H9 (cell line): ENCODE measurements around the gene DOCK11. TPM values are rescaled to one million over a fixed set of nuclear protein-coding genes. Genes with fewer than 3 reads are reported as not detected.

Experiments used
- DNase-seq: peaks from one replicate; pipeline ENCODE4 v3.0.0-alpha.2; 2017
- H2AFZ ChIP-seq: one replicate; pipeline ENCODE4 v1.6.1; 2013; ENCODE audit warnings: mild to moderate bottlenecking, low read length, control low read depth, moderate library complexity
- H2AK5ac ChIP-seq: 2 replicates; pipeline ENCODE4 v1.6.1; 2013; ENCODE audit warnings: low read length, control low read depth, mixed read lengths; ENCODE audit not compliant: insufficient read length
- H2BK120ac ChIP-seq: one replicate; pipeline ENCODE4 v1.6.1; 2013; ENCODE audit warnings: low read depth, mild to moderate bottlenecking, low read length, control low read depth, inconsistent platforms; ENCODE audit not compliant: poor library complexity, severe bottlenecking
- H2BK12ac ChIP-seq: 2 replicates; pipeline ENCODE4 v1.6.1; 2013; ENCODE audit warnings: low read length, control low read depth, mixed read lengths, low read depth; ENCODE audit not compliant: insufficient read length
- H2BK15ac ChIP-seq: 2 replicates; pipeline ENCODE4 v1.6.1; 2013; ENCODE audit warnings: low read depth, low read length, control low read depth
- H2BK20ac ChIP-seq: one replicate; pipeline ENCODE4 v1.6.1; 2013; ENCODE audit warnings: low read depth, mild to moderate bottlenecking, low read length, control low read depth, inconsistent platforms; ENCODE audit not compliant: poor library complexity, severe bottlenecking
- H2BK5ac ChIP-seq: 2 replicates; pipeline ENCODE4 v1.6.1; 2013; ENCODE audit warnings: low read length, control low read depth, mixed read lengths; ENCODE audit not compliant: insufficient read length
- H3K14ac ChIP-seq: 2 replicates; pipeline ENCODE4 v1.6.1; 2013; ENCODE audit warnings: low read length, control low read depth; ENCODE audit not compliant: insufficient read depth
- H3K18ac ChIP-seq: 2 replicates; pipeline ENCODE4 v1.6.1; 2013; ENCODE audit warnings: low read depth, mild to moderate bottlenecking, mixed read lengths, low read length, control low read depth; ENCODE audit not compliant: insufficient read length
- H3K23ac ChIP-seq: 2 replicates; pipeline ENCODE4 v1.6.1; 2013; ENCODE audit warnings: low read length, control low read depth, mixed read lengths, low read depth; ENCODE audit not compliant: insufficient read length
- H3K23me2 ChIP-seq: 2 replicates; pipeline ENCODE4 v1.6.1; 2013; ENCODE audit warnings: low read depth, mild to moderate bottlenecking, mixed read lengths, low read length, control low read depth; ENCODE audit not compliant: insufficient read length, poor library complexity, severe bottlenecking
- H3K27ac ChIP-seq: 2 replicates; pipeline ENCODE4 v1.5.1; 2013; ENCODE audit warnings: low read length, control low read depth, mixed read lengths, low read depth; ENCODE audit not compliant: insufficient read length
- H3K27me3 ChIP-seq: 2 replicates; pipeline ENCODE4 v1.6.1; 2013; ENCODE audit warnings: low read length, control low read depth, inconsistent platforms; ENCODE audit not compliant: insufficient read depth
- H3K4ac ChIP-seq: 2 replicates; pipeline ENCODE4 v1.6.1; 2013; ENCODE audit warnings: low read depth, mild to moderate bottlenecking, control low read depth, inconsistent platforms, low read length, moderate library complexity
- H3K4me1 ChIP-seq: 2 replicates; pipeline ENCODE4 v1.6.1; 2013; ENCODE audit warnings: low read length, control low read depth, inconsistent platforms; ENCODE audit not compliant: insufficient read depth
- H3K4me2 ChIP-seq: 2 replicates; pipeline ENCODE4 v1.6.1; 2013; ENCODE audit warnings: low read length, control low read depth, mixed read lengths; ENCODE audit not compliant: insufficient read length, insufficient read depth
- H3K56ac ChIP-seq: 2 replicates; pipeline ENCODE4 v1.6.1; 2013; ENCODE audit warnings: low read depth, mild to moderate bottlenecking, mixed read lengths, low read length, control low read depth; ENCODE audit not compliant: insufficient read length
- H3K79me1 ChIP-seq: 2 replicates; pipeline ENCODE4 v1.6.1; 2013; ENCODE audit warnings: low read depth, mild to moderate bottlenecking, moderate library complexity, low read length, control low read depth, inconsistent platforms; ENCODE audit not compliant: insufficient read depth, poor library complexity, severe bottlenecking
- H3K79me2 ChIP-seq: 2 replicates; pipeline ENCODE4 v1.6.1; 2013; ENCODE audit warnings: low read length, control low read depth, inconsistent platforms; ENCODE audit not compliant: insufficient read depth
- H3K9ac ChIP-seq: 2 replicates; pipeline ENCODE4 v1.6.1; 2013; ENCODE audit warnings: low read length, control low read depth, mixed read lengths; ENCODE audit not compliant: insufficient read length; ENCODE audit errors: extremely low read depth
- H3K9me3 ChIP-seq: one replicate; pipeline ENCODE4 v1.6.1; 2013; ENCODE audit warnings: low read depth, low read length, inconsistent platforms; ENCODE audit not compliant: control insufficient read depth
- H3T11ph ChIP-seq: one replicate; pipeline ENCODE4 v1.6.1; 2013; ENCODE audit warnings: mild to moderate bottlenecking, low read length, control low read depth, inconsistent platforms
- H4K20me1 ChIP-seq: one replicate; pipeline ENCODE4 v1.6.1; 2013; ENCODE audit not compliant: control insufficient read depth, insufficient read length, insufficient read depth
- H4K5ac ChIP-seq: 2 replicates; pipeline ENCODE4 v1.6.1; 2013; ENCODE audit warnings: low read depth, mild to moderate bottlenecking, mixed read lengths, low read length, control low read depth; ENCODE audit not compliant: insufficient read length
- H4K8ac ChIP-seq: replicated peaks from 2 replicates; pipeline ENCODE4 v1.6.1; 2013; ENCODE audit warnings: low read length, control low read depth, mixed read lengths, low read depth; ENCODE audit not compliant: insufficient read length
- H4K91ac ChIP-seq: 2 replicates; pipeline ENCODE4 v1.6.1; 2013; ENCODE audit warnings: low read depth, mild to moderate bottlenecking, moderate library complexity, mixed read lengths, low read length, control low read depth; ENCODE audit not compliant: insufficient read length
- H3K27ac Mint-ChIP-seq, 3 experiments: 2 replicates in 2 of 3; 3 replicates in 1 of 3; pipeline ENCODE4 v1.8.0; 2020 to 2021; ENCODE audit warnings: mixed read lengths in 3 of 3, mild to moderate bottlenecking in 1 of 3, moderate library complexity in 1 of 3
- H3K27me3 Mint-ChIP-seq: 2 replicates; pipeline ENCODE4 v1.8.0; 2021; ENCODE audit warnings: low read depth, mild to moderate bottlenecking, moderate library complexity, mixed read lengths
- H3K36me3 Mint-ChIP-seq, 3 experiments: 2 replicates in 2 of 3; 3 replicates in 1 of 3; pipeline ENCODE4 v1.8.0; 2020 to 2021; ENCODE audit warnings: low read depth in 3 of 3, mixed read lengths in 3 of 3; ENCODE audit not compliant: insufficient read depth in 1 of 3
- H3K4me1 Mint-ChIP-seq, 2 experiments: 2 replicates each; pipeline ENCODE4 v1.8.0; 2020; ENCODE audit warnings: mixed read lengths in 2 of 2
- H3K4me3 Mint-ChIP-seq, 2 experiments: 2 replicates in 1 of 2; 3 replicates in 1 of 2; pipeline ENCODE4 v1.8.0; 2020 to 2021; ENCODE audit warnings: mild to moderate bottlenecking in 2 of 2, mixed read lengths in 2 of 2, moderate library complexity in 1 of 2
- H3K9me3 Mint-ChIP-seq, 2 experiments: 2 replicates in 1 of 2; 3 replicates in 1 of 2; pipeline ENCODE4 v1.8.0; 2020; ENCODE audit warnings: mild to moderate bottlenecking in 2 of 2, mixed read lengths in 2 of 2, moderate library complexity in 1 of 2
- WGBS: extraction: QIAGEN DNeasy Blood & Tissue Kit; methylation state at CpG from one replicate; pipeline ENCODE4 v1.1.7; 2013; ENCODE audit warnings: missing lambda C conversion rate, low lambda C conversion rate, mixed read lengths; ENCODE audit not compliant: insufficient read length; ENCODE audit errors: extremely low coverage; 5-methylcytosine and 5-hydroxymethylcytosine counted together
- total RNA-seq: library from RNA; stranded (reverse); gene quantifications from 2 replicates; pipeline ENCODE4 v1.2.1, GENCODE V29; 2021
- TF ChIP-seq, protein P1 (sequence below): fragments of 200-600 bp; sonication (generic); conservative IDR thresholded peaks from 3 replicates; pipeline ENCODE4 v1.8.0; 2021; ENCODE audit warnings: antibody characterized with exemption, mild to moderate bottlenecking

The DOCK11 gene
- total RNA-seq, 1 experiment from 2014 or later: 6.2 TPM

DNA sequence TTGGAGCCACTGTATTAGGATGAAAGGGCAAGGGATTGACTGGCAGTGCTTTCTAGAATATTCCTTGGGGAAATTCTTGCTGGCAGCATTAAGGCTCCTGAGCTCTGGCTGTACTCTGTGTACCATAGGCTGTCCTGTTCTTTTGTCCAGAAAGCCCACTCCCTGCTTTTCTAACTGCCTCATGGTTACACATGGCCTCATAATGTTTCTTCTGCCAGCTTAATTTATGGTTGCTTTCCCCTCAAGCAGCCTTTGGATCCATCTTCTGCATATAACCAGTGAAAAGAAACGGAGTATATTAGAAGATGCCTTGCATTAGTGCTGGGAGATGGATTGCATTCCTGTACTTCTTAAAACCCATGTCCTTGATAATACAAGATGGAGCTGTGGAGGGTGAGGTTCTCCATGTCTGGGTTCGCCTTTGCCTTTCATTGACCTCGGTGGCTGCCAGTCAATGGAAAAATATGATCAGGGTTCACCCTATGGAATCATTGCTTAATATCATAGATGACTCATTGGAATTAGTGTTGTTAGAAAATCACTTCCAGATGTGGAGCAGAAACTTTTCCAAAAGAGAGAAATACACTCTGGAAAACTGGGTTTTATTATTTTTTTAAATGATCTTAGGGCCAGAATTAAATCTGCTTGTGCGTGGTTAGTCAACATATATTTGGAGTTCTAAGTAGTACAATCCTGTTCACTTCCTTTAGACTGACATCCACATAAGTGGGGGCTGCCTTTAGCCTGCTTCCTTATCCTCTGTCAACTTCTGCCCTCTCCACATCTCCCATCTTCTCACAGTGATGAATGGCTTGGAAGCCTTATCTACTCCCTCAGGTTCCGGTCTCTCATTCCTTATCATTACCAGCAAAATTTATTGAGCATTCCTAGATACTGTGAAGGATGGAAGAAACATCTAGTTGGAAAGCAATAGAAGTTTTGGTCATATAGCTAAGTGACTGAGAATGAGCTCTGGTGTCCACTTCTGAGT is 24.9 kb downstream of the DOCK11 start:
- H4K5ac ChIP-seq: no peak overlapping the region
- no peak overlapping the region for H4K8ac ChIP-seq
- H3K4me1 ChIP-seq: no peaks in the 10 kb centered on the region
- no peak overlapping the region for H2AFZ ChIP-seq
- no peak overlapping the region for H3K27ac Mint-ChIP-seq
- H3K9ac ChIP-seq: no peak overlapping the region
- no peak overlapping the region for H3K56ac ChIP-seq
- no peak overlapping the region for H3K18ac ChIP-seq
- H3K79me2 ChIP-seq: no peaks in the 10 kb centered on the region
- H3K4ac ChIP-seq: no peak overlapping the region
- no peaks in the 10 kb centered on the region for H3K79me1 ChIP-seq
- peaks cover 2 to 5% of the 10 kb centered on the region in 2 experiments; a peak in 1 of 4 replicates for H3K4me1 Mint-ChIP-seq
- H3K9me3 ChIP-seq: peaks cover 24% of the 10 kb centered on the region
- H2BK15ac ChIP-seq: no peak overlapping the region
- H2BK5ac ChIP-seq: no peak overlapping the region
- no peaks in the 10 kb centered on the region for H4K20me1 ChIP-seq
- H3K14ac ChIP-seq: no peak overlapping the region
- no peak overlapping the region for H3T11ph ChIP-seq
- H3K27me3 ChIP-seq: no peaks in the 10 kb centered on the region
- no peaks in the 10 kb centered on the region for H3K27me3 Mint-ChIP-seq
- no peak overlapping the region for H3K23ac ChIP-seq
- no peak overlapping the region for H4K91ac ChIP-seq
- no peaks in the 10 kb centered on the region for H3K23me2 ChIP-seq
- H3K4me2 ChIP-seq: no peak overlapping the region
- H2BK12ac ChIP-seq: no peak overlapping the region
- H3K4me3 Mint-ChIP-seq: no peak overlapping the region
- WGBS: no CpG with 5 or more reads among the region's 5 CpGs
- H3K9me3 Mint-ChIP-seq: peaks cover under 1 to 51% of the 10 kb centered on the region in 2 experiments; a peak in 4 of 5 replicates
- no peak overlapping the region for H2AK5ac ChIP-seq
- H3K36me3 Mint-ChIP-seq: peaks cover 0 to under 1% (median 0%) of the 10 kb centered on the region in 3 experiments; a peak in 3 of 7 replicates
- DNase-seq: no peak
- TF ChIP-seq, protein P1, sequence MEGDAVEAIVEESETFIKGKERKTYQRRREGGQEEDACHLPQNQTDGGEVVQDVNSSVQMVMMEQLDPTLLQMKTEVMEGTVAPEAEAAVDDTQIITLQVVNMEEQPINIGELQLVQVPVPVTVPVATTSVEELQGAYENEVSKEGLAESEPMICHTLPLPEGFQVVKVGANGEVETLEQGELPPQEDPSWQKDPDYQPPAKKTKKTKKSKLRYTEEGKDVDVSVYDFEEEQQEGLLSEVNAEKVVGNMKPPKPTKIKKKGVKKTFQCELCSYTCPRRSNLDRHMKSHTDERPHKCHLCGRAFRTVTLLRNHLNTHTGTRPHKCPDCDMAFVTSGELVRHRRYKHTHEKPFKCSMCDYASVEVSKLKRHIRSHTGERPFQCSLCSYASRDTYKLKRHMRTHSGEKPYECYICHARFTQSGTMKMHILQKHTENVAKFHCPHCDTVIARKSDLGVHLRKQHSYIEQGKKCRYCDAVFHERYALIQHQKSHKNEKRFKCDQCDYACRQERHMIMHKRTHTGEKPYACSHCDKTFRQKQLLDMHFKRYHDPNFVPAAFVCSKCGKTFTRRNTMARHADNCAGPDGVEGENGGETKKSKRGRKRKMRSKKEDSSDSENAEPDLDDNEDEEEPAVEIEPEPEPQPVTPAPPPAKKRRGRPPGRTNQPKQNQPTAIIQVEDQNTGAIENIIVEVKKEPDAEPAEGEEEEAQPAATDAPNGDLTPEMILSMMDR: no peak
- no peak overlapping the region for H3K27ac ChIP-seq
- H2BK120ac ChIP-seq: no peak overlapping the region
- H2BK20ac ChIP-seq: no peak overlapping the region
